SK-N-SH treated with all-trans-retinoic acid at 6 μM for 48 hours (cell line): ENCODE data around the gene ZNF692.

ENCODE experiments used
- ARNTL ChIP-seq: fragments of 450-650 bp; formaldehyde crosslinking; IDR thresholded peaks from 2 replicates; pipeline ENCODE4 v1.5.0; 2020; ENCODE audit warnings: low read depth, mild to moderate bottlenecking, moderate library complexity, borderline replicate concordance
- CREB5 ChIP-seq: fragments of 250-450 bp; sonication (Bioruptor Pico); IDR thresholded peaks from 2 replicates; pipeline ENCODE4 v1.5.1; 2020; ENCODE audit warnings: low read depth, mild to moderate bottlenecking, moderate library complexity
- ISL1 ChIP-seq: fragments of 250-450 bp; sonication (Bioruptor Pico); IDR thresholded peaks from 2 replicates; pipeline ENCODE4 v2.1.2; 2022; ENCODE audit warnings: mild to moderate bottlenecking, moderate library complexity
- OSR1 ChIP-seq: fragments of 250-450 bp; sonication (Bioruptor Pico); IDR thresholded peaks from 2 replicates; pipeline ENCODE4 v1.8.0; 2022; ENCODE audit warnings: moderate library complexity, mild to moderate bottlenecking, inconsistent platforms
- PATZ1 ChIP-seq: fragments of 250-450 bp; sonication (Bioruptor Pico); IDR thresholded peaks from 2 replicates; pipeline ENCODE4 v1.8.0; 2020; ENCODE audit warnings: mild to moderate bottlenecking, moderate library complexity, borderline replicate concordance
- RARB ChIP-seq: fragments of 250-450 bp; sonication (Bioruptor Pico); IDR thresholded peaks from 2 replicates; pipeline ENCODE4 v1.8.0; 2021; ENCODE audit warnings: mild to moderate bottlenecking, moderate library complexity
- ZC3H10 ChIP-seq: fragments of 250-450 bp; sonication (Bioruptor Pico); IDR thresholded peaks from 2 replicates; pipeline ENCODE4 v1.5.1; 2021; ENCODE audit warnings: mild to moderate bottlenecking, moderate library complexity
- ZFP3 ChIP-seq: fragments of 250-450 bp; sonication (Bioruptor Pico); IDR thresholded peaks from 2 replicates; pipeline ENCODE4 v1.5.0; 2020; ENCODE audit warnings: mild to moderate bottlenecking, moderate library complexity
- ZFP30 ChIP-seq: fragments of 450-650 bp; formaldehyde crosslinking; IDR thresholded peaks from 2 replicates; pipeline ENCODE4 v1.5.0; 2022; ENCODE audit warnings: mild to moderate bottlenecking, moderate library complexity
- ZNF8 ChIP-seq: fragments of 450-650 bp; formaldehyde crosslinking; IDR thresholded peaks from 2 replicates; pipeline ENCODE4 v1.5.0; 2020; ENCODE audit warnings: mild to moderate bottlenecking, moderate library complexity

- TF ChIP-seq CREB5 (CRISPR knock-in tag), result no peak
- TF ChIP-seq ZNF8 (CRISPR knock-in tag), result no peak
- no peak for TF ChIP-seq ZFP30 (CRISPR knock-in tag)
- TF ChIP-seq ARNTL (CRISPR knock-in tag), result no peak
- no peak for TF ChIP-seq PATZ1 (CRISPR knock-in tag)
- TF ChIP-seq RARB, result no peak
- no peak for TF ChIP-seq OSR1 (CRISPR knock-in tag)
- TF ChIP-seq ZFP3 (CRISPR knock-in tag), result no peak
- no peak for TF ChIP-seq ISL1 (CRISPR knock-in tag)
- TF ChIP-seq ZC3H10 (CRISPR knock-in tag), result no peak
Observed at GRCh38 chr1:248858891-248859889, at the start of gene ZNF692.
